Body of pancreas (tissue), 4 donors: ENCODE results near the gene IKZF1. TPM values are rescaled to one million over a fixed set of nuclear protein-coding genes. Genes with fewer than 3 reads are reported as not detected.
"Not testable (repeated sequence)": the region's sequence is repeated elsewhere in the genome, so short reads cannot be mapped to it uniquely, and the experiment has no call there.

Experiments used
- ATAC-seq: fragments of 150-250 bp; one replicate; pipeline ENCODE4 v1.9.1; 2016
- DNase-seq, 4 donors: peaks; one replicate each; pipeline ENCODE4 v3.0.0-alpha.2; 2019
- H3K27ac ChIP-seq, 4 donors: fragments of 200-600 bp; sonication (generic); 1 replicate in 3 of 4; 2 replicates in 1 of 4; pipeline versions ENCODE4 v1.5.1 to v1.6.1; 2016 to 2019; ENCODE audit warnings: mild to moderate bottlenecking in 1 of 4, mixed read lengths in 1 of 4, moderate library complexity in 1 of 4
- H3K27me3 ChIP-seq, 2 donors: fragments of 200-600 bp; sonication (generic); one replicate each; pipeline ENCODE4 v1.6.0; 2016; ENCODE audit warnings: mild to moderate bottlenecking in 1 of 2
- H3K36me3 ChIP-seq, 2 donors: fragments of 200-600 bp; sonication (generic); replicated peaks in 1 of 2; 2 replicates each; pipeline ENCODE4 v1.5.1; 2016; ENCODE audit warnings: low read depth in 2 of 2; ENCODE audit not compliant: insufficient read depth in 1 of 2
- H3K4me1 ChIP-seq: fragments of 200-600 bp; sonication (generic); one replicate; pipeline ENCODE4 v1.6.0; 2016
- H3K4me3 ChIP-seq, 2 donors: fragments of 200-600 bp; sonication (generic); 1 replicate in 1 of 2; 2 replicates in 1 of 2; pipeline ENCODE4 v1.5.1; 2016 to 2019
- H3K9me3 ChIP-seq, 3 donors: fragments of 200-600 bp; sonication (generic); 1 replicate in 2 of 3; 2 replicates in 1 of 3; pipeline ENCODE4 v1.5.1; 2016
- POLR2A ChIP-seq, 3 donors: fragments of 450-650 bp; IDR thresholded peaks; one replicate each; pipeline ENCODE4 v1.6.1; 2016; ENCODE audit warnings: antibody characterized with exemption in 3 of 3, mild to moderate bottlenecking in 2 of 3
- WGBS, 2 donors: methylation state at CpG; one replicate each; pipeline ENCODE4 v1.1.5; 2017; 5-methylcytosine and 5-hydroxymethylcytosine counted together
- intact Hi-C: fragments of 100-400 bp; cut with DNase I; formaldehyde crosslinking; loops from one replicate; pipeline ENCODE4 v1.15.1; 2023
- total RNA-seq, 2 donors: library from RNA; depleted of rRNA; stranded (reverse); fragments of >200 nt; gene quantifications; one replicate each; pipeline ENCODE4 v1.1.0, GENCODE V29; 2016
- TF ChIP-seq, protein P1 (sequence below), 7 experiments: fragments of 450-650 bp in 4 of 7; fragments of 200-600 bp in 3 of 7; sonication (generic) in 3 of 7; IDR thresholded peaks; one replicate each; pipeline ENCODE4 v1.5.1; 2016 to 2019; ENCODE audit warnings: antibody characterized with exemption in 7 of 7

The IKZF1 gene
- total RNA-seq, 2 donors from 2014 or later: 3.9 to 16.5 TPM

DNA sequence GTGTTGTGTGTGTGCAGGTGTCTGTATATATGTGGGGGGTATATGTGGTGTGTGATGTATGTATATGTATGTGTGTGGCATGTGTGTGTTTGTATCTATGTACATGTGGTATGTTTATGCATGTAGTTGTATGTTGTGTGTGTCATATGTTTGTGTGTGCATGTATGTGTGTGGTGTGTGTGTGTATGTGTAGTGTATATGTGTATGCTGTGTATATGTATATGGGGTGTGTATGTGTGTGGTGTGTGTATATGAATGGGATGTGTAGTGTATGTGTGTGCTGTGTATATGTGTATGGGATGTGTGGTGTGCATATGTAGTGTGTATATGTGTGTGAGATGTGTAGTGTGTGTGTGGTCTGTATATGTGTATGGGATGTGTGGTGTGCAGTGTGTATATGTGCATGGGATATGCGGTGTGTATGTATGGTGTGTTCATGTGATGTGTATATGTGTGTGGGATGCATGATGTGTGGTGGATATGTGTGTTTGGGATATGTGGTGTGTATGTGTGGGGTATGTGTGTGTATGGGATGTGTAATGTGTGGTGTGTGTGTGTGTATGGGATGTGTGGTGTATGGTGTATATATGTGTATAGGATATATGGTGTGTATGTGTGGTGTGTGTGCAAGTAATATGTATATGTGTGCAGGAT lies 30.0 kb downstream of the IKZF1 start:
- H3K27ac ChIP-seq: no peak overlapping the region
- 76 to 94% methylated on average over 1 of the region's 1 CpG for WGBS, 2 donors

DNA sequence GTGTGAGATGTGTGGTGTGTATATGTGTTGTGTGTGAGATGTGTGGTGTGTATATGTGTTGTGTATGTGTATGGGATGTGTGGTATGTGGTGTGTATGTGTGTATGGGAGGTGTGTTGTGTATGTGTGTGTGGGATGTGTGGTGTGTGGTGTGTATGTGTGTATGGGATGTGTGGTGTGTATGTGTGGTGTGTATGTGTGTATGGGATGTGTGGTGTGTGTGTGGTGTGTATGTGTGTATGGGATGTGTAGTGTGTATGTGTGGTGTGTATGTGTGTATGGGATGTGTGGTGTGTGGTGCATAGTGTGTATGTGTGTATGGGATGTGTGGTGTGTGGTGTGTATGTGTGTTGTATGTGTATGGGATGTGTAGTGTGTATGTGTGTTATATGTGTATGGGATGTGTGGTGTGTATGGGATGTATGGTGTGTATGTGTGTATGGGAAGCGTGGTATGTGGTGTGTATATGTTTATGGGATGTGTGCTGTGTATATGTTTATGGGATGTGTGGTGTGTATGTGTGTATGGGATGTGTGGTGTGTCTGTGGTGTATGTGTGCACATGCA lies 30.8 kb downstream of the IKZF1 start:
- 85 to 91% methylated on average over 1 of the region's 1 CpG for WGBS, 2 donors

More for the DNA sequence above, 30.0 kb downstream of the IKZF1 start:
- Histone ChIP-seq H3K4me1 (no peaks in the 10 kb centered on the region), H3K36me3 (no peaks in the 10 kb centered on the region), H3K27me3 (no peaks in the 10 kb centered on the region), H3K4me3 (no peak overlapping the region), H3K9me3 (no peaks in the 10 kb centered on the region)
- intact Hi-C loops: no loop called here
- no peak for ATAC-seq
- DNase-seq: no peak
- no peak for TF ChIP-seq POLR2A (IDR thresholded peaks at IDR 0.05)
- TF ChIP-seq, protein P1, sequence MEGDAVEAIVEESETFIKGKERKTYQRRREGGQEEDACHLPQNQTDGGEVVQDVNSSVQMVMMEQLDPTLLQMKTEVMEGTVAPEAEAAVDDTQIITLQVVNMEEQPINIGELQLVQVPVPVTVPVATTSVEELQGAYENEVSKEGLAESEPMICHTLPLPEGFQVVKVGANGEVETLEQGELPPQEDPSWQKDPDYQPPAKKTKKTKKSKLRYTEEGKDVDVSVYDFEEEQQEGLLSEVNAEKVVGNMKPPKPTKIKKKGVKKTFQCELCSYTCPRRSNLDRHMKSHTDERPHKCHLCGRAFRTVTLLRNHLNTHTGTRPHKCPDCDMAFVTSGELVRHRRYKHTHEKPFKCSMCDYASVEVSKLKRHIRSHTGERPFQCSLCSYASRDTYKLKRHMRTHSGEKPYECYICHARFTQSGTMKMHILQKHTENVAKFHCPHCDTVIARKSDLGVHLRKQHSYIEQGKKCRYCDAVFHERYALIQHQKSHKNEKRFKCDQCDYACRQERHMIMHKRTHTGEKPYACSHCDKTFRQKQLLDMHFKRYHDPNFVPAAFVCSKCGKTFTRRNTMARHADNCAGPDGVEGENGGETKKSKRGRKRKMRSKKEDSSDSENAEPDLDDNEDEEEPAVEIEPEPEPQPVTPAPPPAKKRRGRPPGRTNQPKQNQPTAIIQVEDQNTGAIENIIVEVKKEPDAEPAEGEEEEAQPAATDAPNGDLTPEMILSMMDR (IDR thresholded peaks at IDR 0.05): no peak

DNA sequence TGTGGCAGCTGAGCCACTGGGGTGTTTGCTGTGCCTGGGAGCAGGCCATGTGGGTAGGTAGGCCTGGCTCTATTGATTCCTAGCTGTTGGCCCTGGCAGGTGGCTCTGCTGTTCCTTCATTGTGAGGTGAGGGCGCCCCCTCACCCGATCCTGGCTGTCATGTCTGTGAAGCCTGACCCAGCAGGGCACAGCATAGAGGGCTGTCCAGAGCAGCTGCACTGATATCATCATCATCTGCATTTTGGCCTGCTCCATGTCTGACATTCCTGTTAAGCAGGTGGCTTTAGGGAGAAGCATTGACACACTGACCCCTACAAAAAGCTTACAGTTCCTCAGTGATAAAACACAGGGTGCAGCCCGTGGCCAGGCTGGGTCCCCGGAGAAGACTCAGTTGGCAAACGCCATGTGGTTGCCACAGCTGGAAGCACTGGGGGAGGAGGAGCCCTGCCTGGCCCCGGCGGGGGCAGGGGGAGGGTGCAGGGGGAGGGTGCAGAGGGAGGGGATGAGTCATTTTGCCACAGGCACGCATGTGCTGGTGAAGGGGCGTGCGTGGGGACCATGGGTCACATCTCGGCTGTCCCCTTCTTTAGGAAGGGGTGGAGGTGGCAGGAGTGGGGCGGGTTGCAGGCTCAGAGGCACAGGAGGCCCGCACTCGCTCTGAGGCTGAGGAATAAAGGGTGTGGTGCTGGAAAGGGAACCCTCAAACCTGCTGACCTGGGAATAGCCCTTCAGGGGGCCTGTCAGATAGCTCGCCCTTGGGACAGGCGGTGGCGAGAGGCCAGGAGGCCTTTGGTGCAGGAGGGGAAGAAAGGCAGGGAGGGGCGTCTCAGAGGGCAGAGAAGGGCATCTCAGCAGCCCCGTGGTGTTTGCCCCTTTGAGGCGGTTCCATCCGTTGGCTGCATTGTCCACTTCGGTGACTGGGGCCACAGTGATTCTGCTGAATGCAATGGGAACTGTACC lies 31.6 kb downstream of the IKZF1 start:
- Histone ChIP-seq H3K36me3 (no peaks in the 10 kb centered on the region), H3K4me1 (no peaks in the 10 kb centered on the region), H3K27ac (no peak overlapping the region), H3K9me3 (no peaks in the 10 kb centered on the region), H3K4me3 (no peak overlapping the region), H3K27me3 (no peaks in the 10 kb centered on the region)
- DNase-seq (no peak), ATAC-seq (no peak)
- no peak for TF ChIP-seq POLR2A (IDR thresholded peaks at IDR 0.05)
- TF ChIP-seq, protein P1 (IDR thresholded peaks at IDR 0.05): no peak
- intact Hi-C loops: no loop called here
- WGBS, 2 donors: 66 to 78% methylated on average over 16 to 22 of the region's 22 CpGs

More for the DNA sequence above, 30.8 kb downstream of the IKZF1 start:
- Histone ChIP-seq H3K27ac (no peak overlapping the region), H3K9me3 (no peaks in the 10 kb centered on the region), H3K27me3 (no peaks in the 10 kb centered on the region), H3K4me1 (no peaks in the 10 kb centered on the region), H3K36me3 (no peaks in the 10 kb centered on the region), H3K4me3 (no peak overlapping the region)
- ATAC-seq: no peak
- DNase-seq: no peak
- intact Hi-C loops: no loop called here
- TF ChIP-seq, protein P1 (IDR thresholded peaks at IDR 0.05): no peak
- TF ChIP-seq POLR2A (IDR thresholded peaks at IDR 0.05): no peak

DNA sequence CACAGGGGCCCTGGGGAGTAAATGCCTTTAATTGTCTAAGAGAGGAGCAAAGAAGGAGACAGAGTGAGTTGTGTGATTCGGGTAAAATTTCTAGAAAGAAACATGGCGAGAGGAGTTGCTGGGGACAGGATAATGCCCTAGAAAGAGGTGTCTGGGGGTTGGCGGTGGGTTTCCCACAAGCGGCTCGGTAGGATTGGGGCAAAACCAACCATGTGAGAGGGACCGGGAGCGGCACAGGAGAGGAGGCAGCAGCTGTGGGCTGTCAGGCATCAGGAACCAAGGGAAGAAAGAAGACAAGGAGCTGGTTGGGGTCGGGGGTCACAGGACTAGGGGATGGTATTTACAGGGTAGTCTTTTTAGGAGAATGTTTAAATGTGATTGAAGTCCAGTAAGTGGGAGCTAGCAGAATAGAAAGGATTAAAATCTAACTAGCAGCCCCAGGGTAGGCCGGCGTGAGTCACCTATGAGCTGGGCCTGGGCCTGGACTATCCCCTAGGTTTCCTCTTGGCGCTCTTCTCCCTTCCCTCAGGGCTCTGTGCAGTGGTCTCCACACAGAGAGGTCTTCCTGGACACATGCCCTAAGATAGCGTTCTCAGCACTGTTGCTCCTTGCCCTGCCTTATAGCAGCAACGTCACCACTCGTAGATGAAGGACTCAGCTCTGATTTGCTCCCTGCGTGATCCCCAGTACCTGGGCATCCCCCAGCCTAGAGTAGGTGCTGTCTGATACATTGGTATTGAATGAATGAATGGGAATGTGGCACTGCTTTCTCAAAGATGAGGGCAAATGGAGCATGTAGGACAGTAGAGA lies 32.6 kb downstream of the IKZF1 start:
- Histone ChIP-seq H3K4me3 (no peak overlapping the region), H3K9me3 (no peaks in the 10 kb centered on the region), H3K36me3 (no peaks in the 10 kb centered on the region), H3K4me1 (no peaks in the 10 kb centered on the region), H3K27ac (no peak overlapping the region), H3K27me3 (no peaks in the 10 kb centered on the region)
- no peak for TF ChIP-seq POLR2A (IDR thresholded peaks at IDR 0.05)
- WGBS, 2 donors: 80 to 88% methylated on average over 15 of the region's 15 CpGs
- intact Hi-C loops: no loop called here
- ATAC-seq: no peak
- DNase-seq: no peak

DNA sequence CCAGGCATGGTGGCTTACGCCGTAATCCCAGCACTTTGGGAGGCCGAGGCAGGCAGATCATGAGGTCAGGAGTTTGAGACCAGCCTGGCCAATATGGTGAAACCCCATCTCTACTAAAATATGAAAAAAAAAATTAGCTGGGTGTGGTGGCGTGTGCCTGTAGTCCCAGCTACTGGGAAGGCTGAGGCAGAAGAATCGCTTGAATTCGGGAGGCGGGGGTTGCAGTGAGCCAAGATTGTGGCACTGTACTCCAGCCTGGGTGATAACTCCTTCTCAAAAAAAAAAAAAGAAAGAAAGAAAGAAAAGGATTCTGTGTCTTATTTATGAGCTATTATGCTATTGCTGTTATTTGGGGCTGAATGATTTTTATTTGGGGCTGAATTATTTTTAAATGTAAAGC lies 35.0 kb downstream of the IKZF1 start:
- H3K9me3 ChIP-seq: not testable (repeated sequence)
- WGBS, 2 donors: 78 to 87% methylated on average over 7 of the region's 7 CpGs

More for the DNA sequence above, 35.0 kb downstream of the IKZF1 start:
- ATAC-seq, intact Hi-C loops, DNase-seq, H3K4me1 ChIP-seq, H3K4me3 ChIP-seq, H3K36me3 ChIP-seq, H3K27ac ChIP-seq, H3K27me3 ChIP-seq: not testable (repeated sequence)
